ENCODE results near the gene FITM1. TPM values are rescaled to one million over a fixed set of nuclear protein-coding genes. Genes with fewer than 3 reads are reported as not detected.

The FITM1 gene
- total and polyA plus RNA-seq, 12 donors, result 77.0 to 247 (median 131) TPM

GRCh38 chr14:24131549-24131966 lies 1.1 kb downstream of the FITM1 start:
- Histone ChIP-seq H3K27me3 (no peaks in the 10 kb centered on the region), H3K4me3 (peak overlapping the region; percentile 2 to 50 (median 36)), H3K4me1 (peaks cover 14 to 44% (median 33%) of the 10 kb centered on the region in 9 donors), H3K36me3 (no peaks in the 10 kb centered on the region), H3K9me3 (no peaks in the 10 kb centered on the region), H3K27ac (peak overlapping the region; percentile 81 to 98 (median 94))
- DNase-seq, result peak in 1 of 2 donors; percentile 44
- intact Hi-C loops (cut with DNase I), result loop anchor here in 3 of 10 donors (1.0 to 2.0 kb wide), 2 partner anchors 16 to 17 kb away; partner anchors contain the start of genes DCAF11 (in 2 of the 3) and NRL (in 2 of the 3)
- 36 to 41% methylated on average over 15 of the region's 15 CpGs for WGBS, 2 donors
- peak in 6 of 8 donors; percentile 21 to 55 (median 46) for ATAC-seq
- TF ChIP-seq, protein P1, sequence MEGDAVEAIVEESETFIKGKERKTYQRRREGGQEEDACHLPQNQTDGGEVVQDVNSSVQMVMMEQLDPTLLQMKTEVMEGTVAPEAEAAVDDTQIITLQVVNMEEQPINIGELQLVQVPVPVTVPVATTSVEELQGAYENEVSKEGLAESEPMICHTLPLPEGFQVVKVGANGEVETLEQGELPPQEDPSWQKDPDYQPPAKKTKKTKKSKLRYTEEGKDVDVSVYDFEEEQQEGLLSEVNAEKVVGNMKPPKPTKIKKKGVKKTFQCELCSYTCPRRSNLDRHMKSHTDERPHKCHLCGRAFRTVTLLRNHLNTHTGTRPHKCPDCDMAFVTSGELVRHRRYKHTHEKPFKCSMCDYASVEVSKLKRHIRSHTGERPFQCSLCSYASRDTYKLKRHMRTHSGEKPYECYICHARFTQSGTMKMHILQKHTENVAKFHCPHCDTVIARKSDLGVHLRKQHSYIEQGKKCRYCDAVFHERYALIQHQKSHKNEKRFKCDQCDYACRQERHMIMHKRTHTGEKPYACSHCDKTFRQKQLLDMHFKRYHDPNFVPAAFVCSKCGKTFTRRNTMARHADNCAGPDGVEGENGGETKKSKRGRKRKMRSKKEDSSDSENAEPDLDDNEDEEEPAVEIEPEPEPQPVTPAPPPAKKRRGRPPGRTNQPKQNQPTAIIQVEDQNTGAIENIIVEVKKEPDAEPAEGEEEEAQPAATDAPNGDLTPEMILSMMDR (IDR thresholded peaks at IDR 0.05), result no peak

DNA sequence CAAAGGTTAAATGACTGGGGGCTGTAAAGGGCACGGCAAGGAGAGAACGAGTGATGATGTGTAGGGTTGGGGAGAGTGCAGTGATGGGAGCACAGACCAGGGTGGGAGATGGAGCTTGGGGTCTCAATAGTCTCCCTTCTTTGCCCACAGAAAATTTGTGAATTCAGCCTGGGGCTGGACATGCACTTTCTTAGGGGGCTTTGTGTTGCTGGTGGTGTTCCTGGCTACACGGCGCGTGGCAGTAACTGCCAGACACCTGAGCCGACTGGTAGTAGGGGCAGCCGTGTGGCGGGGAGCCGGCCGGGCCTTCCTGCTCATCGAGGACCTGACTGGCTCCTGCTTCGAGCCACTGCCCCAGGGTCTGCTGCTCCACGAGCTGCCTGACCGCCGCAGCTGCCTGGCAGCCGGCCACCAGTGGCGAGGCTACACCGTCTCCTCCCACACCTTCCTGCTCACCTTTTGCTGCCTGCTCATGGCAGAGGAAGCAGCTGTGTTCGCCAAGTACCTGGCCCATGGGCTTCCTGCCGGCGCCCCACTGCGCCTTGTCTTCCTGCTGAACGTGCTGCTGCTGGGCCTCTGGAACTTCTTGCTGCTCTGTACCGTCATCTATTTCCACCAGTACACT lies 1.7 kb downstream of the FITM1 start:
- Histone ChIP-seq H3K4me3 (peak overlapping the region; percentile 2 to 50 (median 36)), H3K27ac (peak overlapping the region; percentile 81 to 98 (median 94)), H3K9me3 (no peaks in the 10 kb centered on the region), H3K4me1 (peaks cover 20 to 50% (median 39%) of the 10 kb centered on the region in 9 donors), H3K36me3 (peaks cover 0 to 2% (median 0%) of the 10 kb centered on the region in 9 donors), H3K27me3 (no peaks in the 10 kb centered on the region)
- DNase-seq (peak in 1 of 2 donors; percentile 50), ATAC-seq (peak in 4 of 8 donors; percentile 1 to 8 (median 6))
- intact Hi-C loops (cut with DNase I), result no loop called here
- WGBS, 2 donors, result 31 to 35% methylated on average over 24 of the region's 24 CpGs
- TF ChIP-seq, protein P1 (IDR thresholded peaks at IDR 0.05), result no peak

- ATAC-seq (no peak), DNase-seq (no peak)
- Histone ChIP-seq H3K9me3 (no peaks in the 10 kb centered on the region), H3K4me1 (peaks cover 21 to 58% (median 42%) of the 10 kb centered on the region in 9 donors), H3K27ac (peak overlapping the region in 8 of 10 donors; percentile 92 to 98 (median 94)), H3K4me3 (peak overlapping the region in 7 of 10 donors; percentile 10 to 50 (median 41)), H3K27me3 (no peaks in the 10 kb centered on the region), H3K36me3 (peaks cover 0 to 10% (median 4%) of the 10 kb centered on the region in 9 donors)
- TF ChIP-seq, protein P1 (IDR thresholded peaks at IDR 0.05), result no peak
- intact Hi-C loops (cut with DNase I), result no loop called here
- WGBS, 2 donors, result 59 to 69% methylated on average over 2 of the region's 2 CpGs
Measured at GRCh38 chr14:24132976-24133375, 2.5 kb downstream of the FITM1 start.

DNA sequence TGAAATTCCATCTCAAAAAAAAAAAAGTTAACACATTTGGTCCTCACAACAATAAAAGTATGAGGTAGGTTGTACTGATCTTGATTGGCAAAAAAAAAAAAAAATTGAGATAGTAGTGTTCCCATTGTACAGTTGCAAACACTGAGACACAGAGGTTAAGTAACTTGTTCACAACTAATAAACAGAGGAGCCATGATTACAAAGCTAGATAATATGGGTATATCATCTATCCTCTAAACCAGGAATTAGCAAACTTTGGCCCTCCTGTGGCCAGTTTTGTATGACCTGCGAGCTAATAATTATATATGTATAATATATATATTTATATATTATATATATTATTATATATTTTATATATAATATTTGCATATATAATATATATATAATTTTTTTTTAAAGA lies 3.3 kb downstream of the FITM1 start:
- DNase-seq (no peak), ATAC-seq (no peak)
- Histone ChIP-seq H3K4me1 (peaks cover 21 to 64% (median 50%) of the 10 kb centered on the region in 9 donors), H3K9me3 (no peaks in the 10 kb centered on the region), H3K27ac (no peak overlapping the region), H3K4me3 (no peak overlapping the region), H3K27me3 (no peaks in the 10 kb centered on the region), H3K36me3 (peaks cover 0 to 18% (median 11%) of the 10 kb centered on the region in 9 donors)
- intact Hi-C loops (cut with DNase I), result no loop called here
- TF ChIP-seq, protein P1 (IDR thresholded peaks at IDR 0.05), result no peak
- 94 to 100% methylated on average over 1 of the region's 1 CpG for WGBS, 2 donors
